ENCODE results near the gene TBC1D21.

DNA sequence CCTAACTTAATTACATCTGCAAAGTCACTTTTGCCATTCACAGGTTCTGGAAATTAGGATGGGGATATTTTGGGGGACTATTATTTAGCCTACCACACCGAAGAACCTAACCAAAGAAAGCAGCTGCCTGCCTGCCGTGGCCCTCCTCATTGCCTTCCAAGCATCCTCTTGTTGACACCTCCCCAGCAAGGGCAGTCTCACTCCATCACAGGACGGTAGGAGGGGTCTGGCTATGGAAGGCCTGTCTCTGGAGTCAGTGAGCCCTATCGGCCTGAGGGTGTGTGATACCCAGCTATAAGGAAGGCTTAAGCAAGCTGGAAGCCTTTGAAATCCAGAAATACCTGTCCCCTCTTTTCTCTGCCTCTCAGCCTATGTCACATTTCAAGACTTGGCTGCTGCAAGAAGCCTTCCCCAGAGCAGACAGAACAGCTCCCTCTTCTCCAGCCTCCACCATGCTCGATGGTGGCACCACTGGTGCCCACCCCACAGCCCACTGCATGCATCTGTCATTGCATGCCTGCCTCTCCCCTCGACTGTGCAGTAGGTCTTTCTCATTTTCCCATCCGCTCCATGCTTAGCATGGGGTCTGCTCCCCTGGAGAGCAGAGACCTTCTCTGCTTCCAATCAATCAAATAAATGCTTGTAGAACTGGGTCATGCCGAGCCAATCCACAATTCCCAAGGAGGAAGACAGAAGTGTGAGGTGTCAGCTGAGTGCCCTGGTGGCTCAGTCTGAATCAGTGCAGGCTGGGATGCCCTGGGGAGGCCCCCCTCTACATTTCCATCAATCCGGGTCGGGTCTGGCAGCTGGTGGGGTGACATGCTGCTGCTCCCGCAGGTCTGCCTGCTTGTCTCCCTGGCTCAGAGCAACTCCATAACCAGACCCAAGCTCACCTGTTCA lies 29.0 kb downstream of the TBC1D21 start:
- TF ChIP-seq POLR2A (IDR thresholded peaks at IDR 0.05), result no peak
- TF ChIP-seq, protein P1, sequence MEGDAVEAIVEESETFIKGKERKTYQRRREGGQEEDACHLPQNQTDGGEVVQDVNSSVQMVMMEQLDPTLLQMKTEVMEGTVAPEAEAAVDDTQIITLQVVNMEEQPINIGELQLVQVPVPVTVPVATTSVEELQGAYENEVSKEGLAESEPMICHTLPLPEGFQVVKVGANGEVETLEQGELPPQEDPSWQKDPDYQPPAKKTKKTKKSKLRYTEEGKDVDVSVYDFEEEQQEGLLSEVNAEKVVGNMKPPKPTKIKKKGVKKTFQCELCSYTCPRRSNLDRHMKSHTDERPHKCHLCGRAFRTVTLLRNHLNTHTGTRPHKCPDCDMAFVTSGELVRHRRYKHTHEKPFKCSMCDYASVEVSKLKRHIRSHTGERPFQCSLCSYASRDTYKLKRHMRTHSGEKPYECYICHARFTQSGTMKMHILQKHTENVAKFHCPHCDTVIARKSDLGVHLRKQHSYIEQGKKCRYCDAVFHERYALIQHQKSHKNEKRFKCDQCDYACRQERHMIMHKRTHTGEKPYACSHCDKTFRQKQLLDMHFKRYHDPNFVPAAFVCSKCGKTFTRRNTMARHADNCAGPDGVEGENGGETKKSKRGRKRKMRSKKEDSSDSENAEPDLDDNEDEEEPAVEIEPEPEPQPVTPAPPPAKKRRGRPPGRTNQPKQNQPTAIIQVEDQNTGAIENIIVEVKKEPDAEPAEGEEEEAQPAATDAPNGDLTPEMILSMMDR (IDR thresholded peaks at IDR 0.05), result no peak
